K562 (cell line): ENCODE data around the gene CNOT2. TPM values are rescaled to one million over a fixed set of nuclear protein-coding genes. Genes with fewer than 3 reads are reported as not detected.

Experiments
- ATAC-seq: fragments of 200-7000 bp; cut with Tn5 transposase; 3 replicates; pipeline ENCODE4 v1.9.1; 2020; ENCODE audit warnings: moderate library complexity
- BruUV-seq: library from RNA; stranded (reverse); fragments of 400-500 nt; replicated peaks from 2 replicates; lab custom pipeline; 2021; lab: Mats Ljungman, UMichigan
- CTCF ChIA-PET: fragments of 300-600 bp; formaldehyde crosslinking; extraction: SDS; loops from one replicate; lab custom pipeline; 2021; ENCODE audit warnings: low intra/inter-chr PET ratio; lab: Yijun Ruan, JAX
- POLR2A ChIA-PET: fragments of 300-600, 350-650 bp; sonication (Branson Sonifier 250); formaldehyde crosslinking; extraction: SDS; loops from one replicate; lab custom pipeline; 2021; ENCODE audit warnings: antibody characterized with exemption, inconsistent platforms; lab: Yijun Ruan, JAX
- DNase-seq, 4 experiments: peaks; one replicate each; pipeline versions ENCODE4 v3.0.0 to v3.0.0-alpha.2; 2011 to 2018; ENCODE audit warnings: low spot score in 3 of 4, mixed read lengths in 3 of 4; ENCODE audit errors: extremely low read depth in 1 of 4
- FAIRE-seq: peaks from 2 replicates; lab custom pipeline; 2011; peaks lifted over from hg19 to GRCh38; lab: Jason Lieb, UNC
- H2AFZ ChIP-seq: 2 replicates; pipeline ENCODE4 v1.6.0; 2011; ENCODE audit warnings: low read depth, low read length, control low read depth, inconsistent platforms
- H3K27ac ChIP-seq: fragments of 200-600 bp; 3 replicates; pipeline ENCODE4 v1.8.0; 2011; ENCODE audit warnings: low read depth, mild to moderate bottlenecking, control low read depth, inconsistent platforms, low read length, moderate library complexity, mixed read lengths; ENCODE audit errors: extremely low read depth
- H3K27me3 ChIP-seq, 2 experiments: fragments of 300-600 bp in 1 of 2; 2 replicates in 1 of 2; 3 replicates in 1 of 2; pipeline versions ENCODE4 v1.6.0 to v1.8.0; 2011; ENCODE audit warnings: inconsistent platforms in 2 of 2, low read length in 2 of 2, mild to moderate bottlenecking in 1 of 2, mixed read lengths in 1 of 2, moderate library complexity in 1 of 2; ENCODE audit not compliant: control insufficient read depth in 2 of 2, insufficient read depth in 2 of 2
- H3K36me3 ChIP-seq: fragments of 300-600 bp; 3 replicates; pipeline ENCODE4 v1.8.0; 2011; ENCODE audit warnings: mild to moderate bottlenecking, low read length, inconsistent platforms; ENCODE audit not compliant: control insufficient read depth, insufficient read depth
- H3K4me1 ChIP-seq, 2 experiments: fragments of 200-600 bp in 1 of 2; replicated peaks in 1 of 2; 2 replicates in 1 of 2; 3 replicates in 1 of 2; pipeline versions ENCODE4 v1.5.1 to v1.8.0; 2011; ENCODE audit warnings: inconsistent platforms in 2 of 2, low read length in 2 of 2, mild to moderate bottlenecking in 1 of 2, mixed read lengths in 1 of 2, moderate library complexity in 1 of 2; ENCODE audit not compliant: control insufficient read depth in 2 of 2, insufficient read depth in 2 of 2
- H3K4me2 ChIP-seq: 2 replicates; pipeline ENCODE4 v1.6.1; 2011; ENCODE audit warnings: low read length, control low read depth, inconsistent platforms, mixed read lengths; ENCODE audit not compliant: insufficient read depth
- H3K4me3 ChIP-seq: fragments of 200-600 bp; sonication (generic), shearing (Covaris generic); 2 replicates; pipeline ENCODE4 v1.5.1; 2016; ENCODE audit warnings: control low read depth, inconsistent platforms
- H3K79me2 ChIP-seq: fragments of 200-600 bp; 3 replicates; pipeline ENCODE4 v1.8.0; 2011; ENCODE audit warnings: low read length, inconsistent platforms; ENCODE audit not compliant: control insufficient read depth, insufficient read depth
- H3K9ac ChIP-seq, 2 experiments: 2 replicates each; pipeline versions ENCODE4 v1.6.0 to v1.6.1; 2011; ENCODE audit warnings: low read depth in 2 of 2, low read length in 2 of 2, control low read depth in 1 of 2, inconsistent platforms in 1 of 2, mild to moderate bottlenecking in 1 of 2, mixed read lengths in 1 of 2; ENCODE audit not compliant: insufficient read depth in 1 of 2
- H3K9me1 ChIP-seq: one replicate; pipeline ENCODE4 v1.6.0; 2011; ENCODE audit warnings: inconsistent platforms, mild to moderate bottlenecking, low read length, moderate library complexity; ENCODE audit not compliant: control insufficient read depth, insufficient read depth
- H3K9me3 ChIP-seq: replicated peaks from 2 replicates; pipeline ENCODE4 v1.5.1; 2011; ENCODE audit warnings: low read depth, low read length, inconsistent platforms; ENCODE audit not compliant: control insufficient read depth, insufficient read depth
- H4K20me1 ChIP-seq: replicated peaks from 2 replicates; pipeline ENCODE4 v1.6.1; 2011; ENCODE audit warnings: low read length, inconsistent platforms, mixed read lengths; ENCODE audit not compliant: control insufficient read depth, insufficient read depth
- BHLHE40 ChIP-seq: IDR thresholded peaks from 2 replicates; pipeline ENCODE4 v1.6.1; 2011; ENCODE audit warnings: low read length, improper control_type of control experiment
- FOXJ3 ChIP-seq: sonication (generic); formaldehyde crosslinking; IDR thresholded peaks from 2 replicates; pipeline ENCODE4 v1.4.0; 2020; ENCODE audit warnings: mild to moderate bottlenecking, missing genetic modification reagents
- FOXO4 ChIP-seq: fragments of 450-650 bp; formaldehyde crosslinking; IDR thresholded peaks from 2 replicates; pipeline ENCODE4 v1.4.0; 2020; ENCODE audit warnings: mild to moderate bottlenecking, moderate library complexity
- FUS ChIP-seq: fragments of 200-400 bp; formaldehyde crosslinking; optimal IDR thresholded peaks from 2 replicates; pipeline ENCODE3; 2017; ENCODE audit warnings: low read depth, low read length
- MAFK ChIP-seq: IDR thresholded peaks from 2 replicates; pipeline ENCODE4 v1.6.1; 2011; ENCODE audit warnings: low read length, improper control_type of control experiment
- MTA3 ChIP-seq: fragments of 450-650 bp; formaldehyde crosslinking; IDR thresholded peaks from 2 replicates; pipeline ENCODE4 v1.6.1; 2017; ENCODE audit warnings: mild to moderate bottlenecking, borderline replicate concordance
- POLR3G ChIP-seq: IDR thresholded peaks from 2 replicates; pipeline ENCODE4 v1.6.1; 2011; ENCODE audit not compliant: insufficient read length, insufficient replicate concordance; ENCODE audit errors: extremely low read depth
- RBM25 ChIP-seq: fragments of 200-400 bp; formaldehyde crosslinking; IDR thresholded peaks from 2 replicates; pipeline ENCODE4 v1.6.1; 2018; ENCODE audit warnings: low read length, low read depth, moderate library complexity; ENCODE audit not compliant: severe bottlenecking
- WGBS: fragments of 100-300 bp; shearing (Covaris generic); methylation state at CpG from one replicate; pipeline ENCODE4 v1.1.6; 2016; ENCODE audit warnings: low coverage, mixed read lengths; ENCODE audit not compliant: insufficient coverage; ENCODE audit errors: missing lambda C conversion rate; 5-methylcytosine and 5-hydroxymethylcytosine counted together
- in situ Hi-C: fragments of 300-500 bp; cut with MboI; formaldehyde crosslinking; loops from 4 replicates; pipeline ENCODE4 v1.15.0; 2018; ENCODE audit warnings: inconsistent platforms, mixed read lengths
- intact Hi-C: fragments of 100-400 bp; cut with micrococcal nuclease; formaldehyde crosslinking; loops from 2 replicates; pipeline ENCODE4 v1.14.2; 2022
- polyA plus RNA-seq, 8 experiments: library from polyadenylated mRNA; depleted of rRNA in 4 of 8; stranded (reverse) in 5 of 8; unstranded in 3 of 8; fragments of >200 nt; fragmentation: Nextera tagmentation in 2 of 8; fragmentation: Illumina TruSeq in 1 of 8; extraction: Ambion mirVana in 2 of 8; extraction: Trizol in 1 of 8; gene quantifications; 2 replicates each; pipeline versions ENCODE4 v1.2.1 to v1.2.3, GENCODE V29; 2011 to 2014; ENCODE audit warnings: inconsistent platforms in 1 of 8, missing spikeins in 1 of 8
- total RNA-seq, 7 experiments: library from RNA; depleted of rRNA in 6 of 7; stranded (reverse); fragments of >200 nt in 6 of 7; fragmentation: Illumina TruSeq in 2 of 7; extraction: Trizol in 2 of 7; gene quantifications; 2 replicates each; pipeline versions ENCODE4 v1.2.1 to v1.2.3, GENCODE V29; 2011 to 2021; ENCODE audit warnings: low replicate concordance in 1 of 7
- TF ChIP-seq, protein P1 (sequence below): IDR thresholded peaks from 2 replicates; pipeline ENCODE4 v1.6.1; 2011; ENCODE audit not compliant: insufficient read length; ENCODE audit errors: extremely low read depth
- TF ChIP-seq, protein P2 (sequence below): fragments of 450-650 bp; IDR thresholded peaks from 2 replicates; pipeline ENCODE4 v1.6.1; 2016; ENCODE audit warnings: low read depth

CNOT2 gene
- total and polyA plus RNA-seq, 9 of the 15 experiments (the other 6 are each of a cell fraction or from before 2014, with no cell fraction given), result 43.6 to 119 (median 84.4) TPM

DNA sequence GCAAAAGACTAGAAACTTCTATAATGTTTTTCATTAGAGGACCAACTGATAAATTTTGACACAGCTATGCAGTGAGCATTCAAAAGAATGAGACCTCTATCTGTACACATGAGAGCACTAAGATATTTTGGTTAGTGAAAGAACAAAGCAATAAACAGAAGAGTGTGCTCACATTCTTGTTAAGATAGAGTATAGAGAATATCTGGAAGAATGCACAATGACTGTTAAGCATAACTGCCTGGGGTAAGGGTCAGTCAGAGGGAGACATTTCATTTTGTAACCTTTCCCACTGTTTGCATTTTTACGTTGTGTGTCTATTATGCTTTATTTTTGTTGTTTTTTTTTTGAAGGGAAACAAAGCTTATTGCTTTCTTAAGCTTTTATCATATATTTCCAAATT lies 143.5 kb downstream of the CNOT2 start (continued):
- TF ChIP-seq, protein P1, sequence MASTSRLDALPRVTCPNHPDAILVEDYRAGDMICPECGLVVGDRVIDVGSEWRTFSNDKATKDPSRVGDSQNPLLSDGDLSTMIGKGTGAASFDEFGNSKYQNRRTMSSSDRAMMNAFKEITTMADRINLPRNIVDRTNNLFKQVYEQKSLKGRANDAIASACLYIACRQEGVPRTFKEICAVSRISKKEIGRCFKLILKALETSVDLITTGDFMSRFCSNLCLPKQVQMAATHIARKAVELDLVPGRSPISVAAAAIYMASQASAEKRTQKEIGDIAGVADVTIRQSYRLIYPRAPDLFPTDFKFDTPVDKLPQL, result no peak

DNA sequence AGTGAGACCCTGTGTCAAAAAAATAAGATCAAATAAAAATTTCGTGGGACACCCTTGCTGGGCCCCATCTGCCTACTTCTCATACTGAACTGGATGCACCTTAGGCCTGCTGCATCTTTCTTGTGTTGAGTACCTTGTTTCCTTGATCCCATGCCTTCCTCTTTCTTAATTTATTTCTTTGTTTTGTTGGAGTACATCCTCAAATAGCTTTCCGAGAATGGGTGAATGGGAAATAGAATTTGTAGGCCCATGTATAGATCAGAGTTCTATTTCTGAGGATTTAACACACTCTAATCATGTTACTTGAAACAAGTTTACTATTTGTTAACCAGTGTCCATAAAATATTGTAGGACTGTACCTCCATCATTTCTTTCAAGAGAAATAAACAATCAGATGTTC lies 146.4 kb downstream of the CNOT2 start:
- no peaks in the 10 kb centered on the region for H3K4me1 ChIP-seq
- FAIRE-seq, result no peak

More for the DNA sequence above, 146.4 kb downstream of the CNOT2 start:
- Histone ChIP-seq H3K9me1 (no peaks in the 10 kb centered on the region), H3K27me3 (no peaks in the 10 kb centered on the region), H3K36me3 (no peaks in the 10 kb centered on the region), H3K4me3 (no peak overlapping the region), H3K9me3 (no peaks in the 10 kb centered on the region), H3K9ac (no peak overlapping the region), H4K20me1 (no peaks in the 10 kb centered on the region), H3K4me2 (no peak overlapping the region), H3K79me2 (no peaks in the 10 kb centered on the region), H3K27ac (no peak overlapping the region), H2AFZ (no peak overlapping the region)
- intact Hi-C loops (no loop called here), in situ Hi-C loops (no loop called here)
- TF ChIP-seq MAFK, result no peak
- no peak for TF ChIP-seq FOXJ3
- no peak for TF ChIP-seq FOXO4
- peak; percentile 82 for TF ChIP-seq RBM25
- TF ChIP-seq FUS, result no peak
- TF ChIP-seq MTA3, result no peak
- no peak for TF ChIP-seq POLR3G
- TF ChIP-seq, protein P2, sequence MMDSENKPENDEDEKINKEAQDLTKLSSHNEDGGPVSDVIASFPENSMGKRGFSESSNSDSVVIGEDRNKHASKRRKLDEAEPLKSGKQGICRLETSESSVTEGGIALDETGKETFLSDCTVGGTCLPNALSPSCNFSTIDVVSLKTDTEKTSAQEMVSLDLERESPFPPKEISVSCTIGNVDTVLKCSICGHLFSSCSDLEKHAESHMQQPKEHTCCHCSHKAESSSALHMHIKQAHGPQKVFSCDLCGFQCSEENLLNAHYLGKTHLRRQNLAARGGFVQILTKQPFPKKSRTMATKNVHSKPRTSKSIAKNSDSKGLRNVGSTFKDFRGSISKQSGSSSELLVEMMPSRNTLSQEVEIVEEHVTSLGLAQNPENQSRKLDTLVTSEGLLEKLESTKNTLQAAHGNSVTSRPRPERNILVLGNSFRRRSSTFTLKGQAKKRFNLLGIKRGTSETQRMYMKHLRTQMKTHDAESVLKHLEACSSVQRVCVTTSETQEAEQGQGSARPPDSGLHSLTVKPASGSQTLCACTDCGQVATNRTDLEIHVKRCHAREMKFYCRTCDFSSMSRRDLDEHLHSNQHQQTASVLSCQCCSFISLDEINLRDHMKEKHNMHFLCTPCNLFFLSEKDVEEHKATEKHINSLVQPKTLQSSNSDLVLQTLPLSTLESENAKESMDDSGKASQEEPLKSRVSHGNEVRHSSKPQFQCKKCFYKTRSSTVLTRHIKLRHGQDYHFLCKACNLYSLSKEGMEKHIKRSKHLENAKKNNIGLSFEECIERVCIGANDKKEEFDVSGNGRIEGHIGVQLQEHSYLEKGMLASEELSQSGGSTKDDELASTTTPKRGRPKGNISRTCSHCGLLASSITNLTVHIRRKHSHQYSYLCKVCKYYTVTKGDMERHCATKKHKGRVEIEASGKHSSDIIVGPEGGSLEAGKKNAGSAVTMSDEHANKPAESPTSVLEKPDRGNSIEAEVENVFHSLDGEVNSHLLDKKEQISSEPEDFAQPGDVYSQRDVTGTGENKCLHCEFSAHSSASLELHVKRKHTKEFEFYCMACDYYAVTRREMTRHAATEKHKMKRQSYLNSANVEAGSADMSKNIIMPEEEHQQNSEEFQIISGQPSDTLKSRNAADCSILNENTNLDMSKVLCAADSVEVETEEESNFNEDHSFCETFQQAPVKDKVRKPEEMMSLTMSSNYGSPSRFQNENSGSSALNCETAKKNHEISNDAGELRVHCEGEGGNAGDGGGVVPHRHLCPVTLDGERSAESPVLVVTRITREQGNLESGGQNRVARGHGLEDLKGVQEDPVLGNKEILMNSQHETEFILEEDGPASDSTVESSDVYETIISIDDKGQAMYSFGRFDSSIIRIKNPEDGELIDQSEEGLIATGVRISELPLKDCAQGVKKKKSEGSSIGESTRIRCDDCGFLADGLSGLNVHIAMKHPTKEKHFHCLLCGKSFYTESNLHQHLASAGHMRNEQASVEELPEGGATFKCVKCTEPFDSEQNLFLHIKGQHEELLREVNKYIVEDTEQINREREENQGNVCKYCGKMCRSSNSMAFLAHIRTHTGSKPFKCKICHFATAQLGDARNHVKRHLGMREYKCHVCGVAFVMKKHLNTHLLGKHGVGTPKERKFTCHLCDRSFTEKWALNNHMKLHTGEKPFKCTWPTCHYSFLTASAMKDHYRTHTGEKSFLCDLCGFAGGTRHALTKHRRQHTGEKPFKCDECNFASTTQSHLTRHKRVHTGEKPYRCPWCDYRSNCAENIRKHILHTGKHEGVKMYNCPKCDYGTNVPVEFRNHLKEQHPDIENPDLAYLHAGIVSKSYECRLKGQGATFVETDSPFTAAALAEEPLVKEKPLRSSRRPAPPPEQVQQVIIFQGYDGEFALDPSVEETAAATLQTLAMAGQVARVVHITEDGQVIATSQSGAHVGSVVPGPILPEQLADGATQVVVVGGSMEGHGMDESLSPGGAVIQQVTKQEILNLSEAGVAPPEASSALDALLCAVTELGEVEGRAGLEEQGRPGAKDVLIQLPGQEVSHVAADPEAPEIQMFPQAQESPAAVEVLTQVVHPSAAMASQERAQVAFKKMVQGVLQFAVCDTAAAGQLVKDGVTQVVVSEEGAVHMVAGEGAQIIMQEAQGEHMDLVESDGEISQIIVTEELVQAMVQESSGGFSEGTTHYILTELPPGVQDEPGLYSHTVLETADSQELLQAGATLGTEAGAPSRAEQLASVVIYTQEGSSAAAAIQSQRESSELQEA, result no peak
- no peak for TF ChIP-seq BHLHE40
- DNase-seq, result no peak
- no peak for ATAC-seq
- 0% methylated on average over 2 of the region's 2 CpGs for WGBS
- POLR2A ChIA-PET, result no interaction called here
- CTCF ChIA-PET, result no interaction called here
- no TSS peak for BruUV-seq
